HG03469 (cell line): ENCODE results near the gene XRCC1.

ENCODE experiments used
- ATAC-seq: cut with Tn5 transposase; IDR thresholded peaks from one replicate; pipeline ENCODE4 v1.9.1; 2021; ENCODE audit warnings: mild to moderate bottlenecking, moderate library complexity, moderate number of reproducible peaks; ENCODE audit not compliant: unreplicated experiment

XRCC1 gene, protein sequence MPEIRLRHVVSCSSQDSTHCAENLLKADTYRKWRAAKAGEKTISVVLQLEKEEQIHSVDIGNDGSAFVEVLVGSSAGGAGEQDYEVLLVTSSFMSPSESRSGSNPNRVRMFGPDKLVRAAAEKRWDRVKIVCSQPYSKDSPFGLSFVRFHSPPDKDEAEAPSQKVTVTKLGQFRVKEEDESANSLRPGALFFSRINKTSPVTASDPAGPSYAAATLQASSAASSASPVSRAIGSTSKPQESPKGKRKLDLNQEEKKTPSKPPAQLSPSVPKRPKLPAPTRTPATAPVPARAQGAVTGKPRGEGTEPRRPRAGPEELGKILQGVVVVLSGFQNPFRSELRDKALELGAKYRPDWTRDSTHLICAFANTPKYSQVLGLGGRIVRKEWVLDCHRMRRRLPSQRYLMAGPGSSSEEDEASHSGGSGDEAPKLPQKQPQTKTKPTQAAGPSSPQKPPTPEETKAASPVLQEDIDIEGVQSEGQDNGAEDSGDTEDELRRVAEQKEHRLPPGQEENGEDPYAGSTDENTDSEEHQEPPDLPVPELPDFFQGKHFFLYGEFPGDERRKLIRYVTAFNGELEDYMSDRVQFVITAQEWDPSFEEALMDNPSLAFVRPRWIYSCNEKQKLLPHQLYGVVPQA

GRCh38 chr19:43575156-43575950 is at the start of gene XRCC1, which contains the start of gene PINLYP:
Gene XRCC1, minus strand, starts transcription at chr19:43575527. Its CDS starts 69 bp downstream, at chr19:43575458.
Gene PINLYP, plus strand, starts transcription at chr19:43575801. Its CDS starts 1,391 bp downstream, at chr19:43577192.
- peak; percentile 89 for ATAC-seq

DNA sequence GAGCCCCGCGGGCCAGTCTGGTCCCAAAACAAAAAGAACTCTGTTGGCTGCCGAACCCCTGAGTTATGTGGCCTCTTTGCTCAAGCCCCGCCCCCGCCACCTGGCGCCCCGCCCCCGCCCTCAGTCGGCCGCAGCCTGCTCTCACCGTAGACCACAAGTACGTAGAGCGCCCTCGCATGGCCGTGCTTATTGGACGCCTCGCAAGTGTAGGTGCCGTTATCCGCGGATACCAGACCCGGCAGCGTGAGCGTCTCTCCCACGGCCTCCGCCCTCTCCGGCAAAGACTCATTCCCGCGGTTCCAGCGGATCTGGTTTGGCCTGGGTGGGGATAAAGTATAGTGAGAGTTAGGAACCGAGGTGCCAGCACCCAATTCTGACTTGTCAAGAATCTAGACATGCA is 49.6 kb upstream of the XRCC1 start:
- no peak for ATAC-seq

DNA sequence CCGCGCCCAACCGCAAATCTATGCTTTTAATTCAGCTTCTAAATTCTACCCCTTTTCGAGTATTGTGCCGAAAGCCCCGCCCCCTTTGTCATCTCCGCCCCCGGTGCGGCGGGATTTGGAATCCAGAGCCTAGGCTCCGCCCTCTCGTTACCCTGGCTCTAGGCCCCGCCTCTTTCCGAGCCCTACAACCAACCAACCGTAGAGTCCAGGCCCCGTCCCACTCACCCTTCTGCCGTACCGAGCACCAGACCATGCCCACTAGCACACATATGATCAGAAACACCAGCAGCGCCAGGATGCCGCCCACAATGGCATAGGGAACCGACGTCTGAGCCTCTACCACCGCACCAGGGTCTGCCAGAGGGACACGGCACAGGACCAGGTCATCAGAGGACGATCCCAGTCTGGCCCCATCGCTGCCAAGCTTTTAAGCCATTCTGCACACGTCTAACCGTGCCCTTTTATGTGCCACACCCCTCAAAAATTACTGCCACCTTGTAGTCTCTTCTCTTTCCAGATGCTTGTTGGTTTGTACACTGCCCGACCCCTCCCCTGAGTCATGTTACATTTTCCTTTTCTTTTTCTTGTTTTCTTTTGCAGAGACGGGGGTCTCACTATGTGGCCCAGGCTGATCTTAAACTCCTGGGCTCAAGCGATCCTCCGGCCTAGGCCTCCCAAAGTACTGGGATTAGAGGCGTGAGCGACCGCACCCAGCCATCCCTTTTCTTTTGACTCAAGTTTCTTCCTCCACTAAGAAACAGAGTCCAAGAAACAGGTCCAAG is 48.8 kb upstream of the XRCC1 start:
- no peak for ATAC-seq

DNA sequence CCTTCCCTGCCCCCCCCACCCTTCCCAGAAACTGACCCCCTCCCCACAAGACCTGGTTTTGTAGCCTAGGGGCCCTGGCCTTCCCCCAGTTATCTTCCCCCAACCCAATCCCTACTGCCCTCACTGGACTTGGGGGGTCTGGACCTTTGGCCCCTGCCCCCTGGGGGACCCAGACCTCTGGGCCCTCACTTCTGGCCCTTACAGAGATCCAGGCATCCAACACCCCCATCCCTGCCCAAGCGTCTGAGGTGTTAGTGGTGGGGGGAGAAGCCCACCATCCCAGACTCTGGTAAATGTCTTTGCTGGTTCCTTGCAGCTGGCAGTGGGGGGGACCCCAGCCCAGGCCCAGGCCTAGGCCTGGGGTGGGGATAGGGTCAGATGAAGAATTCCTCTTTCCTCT is 47.6 kb upstream of the XRCC1 start:
- ATAC-seq: no peak

GRCh38 chr19:43622070-43622469 is 46.7 kb upstream of the XRCC1 start:
- ATAC-seq: no peak

DNA sequence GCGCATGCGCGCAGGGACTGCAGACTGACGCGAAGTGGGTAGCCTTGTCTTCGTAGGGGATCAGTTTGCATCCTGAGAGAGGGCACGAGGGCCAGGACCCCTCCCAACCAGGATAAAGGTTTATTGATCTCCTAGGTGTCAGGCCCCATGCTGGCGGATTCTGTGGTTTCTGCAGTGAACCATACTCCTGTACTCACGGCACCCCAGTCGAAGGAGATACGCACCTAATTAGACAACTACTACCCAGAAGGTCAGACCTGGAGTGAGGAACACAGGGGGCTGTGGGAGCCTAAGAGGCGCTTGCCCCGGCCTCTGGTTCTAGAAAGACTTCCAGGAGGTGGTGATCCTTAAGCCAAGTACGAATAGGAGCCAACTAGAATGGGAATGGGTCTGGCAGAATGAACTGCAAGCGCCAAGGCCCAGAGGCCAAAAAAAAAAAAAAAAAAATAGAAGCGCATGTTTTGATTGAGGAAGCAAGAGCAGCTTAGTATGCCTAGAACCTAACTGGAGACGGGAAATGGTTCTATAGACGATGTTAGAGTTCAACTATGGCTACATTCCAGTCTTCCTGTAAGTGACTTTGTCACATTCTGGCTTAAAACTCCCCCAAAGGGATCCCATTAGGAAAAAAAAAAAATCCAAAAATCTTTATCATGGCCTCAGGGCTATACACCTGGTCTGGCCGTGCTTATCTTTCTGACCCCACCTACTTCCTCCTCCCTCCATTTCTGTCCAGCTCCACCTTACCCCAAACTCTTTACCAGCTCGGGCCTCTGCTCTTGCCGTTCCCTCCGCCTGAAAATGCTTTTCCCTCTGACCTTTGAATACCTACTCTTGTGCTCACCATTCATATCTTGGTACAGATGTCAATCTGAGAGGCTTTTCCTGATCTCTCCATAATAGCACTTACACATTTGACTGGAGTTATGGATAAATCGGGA is 45.0 kb upstream of the XRCC1 start:
- no peak for ATAC-seq

GRCh38 chr19:43619262-43620060 is 44.1 kb upstream of the XRCC1 start, which contains the start of gene ZNF428:
Gene ZNF428, minus strand, starts transcription at chr19:43619629. Its CDS starts 5,325 bp downstream, at chr19:43614304.
- ATAC-seq: peak; percentile 68

DNA sequence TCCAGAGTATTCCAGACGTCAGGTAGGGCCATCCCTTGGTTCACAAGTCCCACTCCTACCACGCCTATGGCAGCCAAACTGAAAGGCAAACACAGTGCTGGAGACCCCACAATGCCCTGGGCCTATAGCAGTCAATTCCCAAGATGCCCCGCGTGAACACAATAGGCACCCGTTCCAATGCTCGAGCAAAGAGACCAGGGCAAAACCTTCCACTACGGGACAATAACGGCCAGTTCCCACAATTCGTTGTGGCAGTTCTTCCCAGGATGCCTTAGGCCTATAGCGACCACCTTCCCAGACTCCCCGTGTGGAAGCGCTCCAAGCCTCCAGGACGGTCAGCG is 43.6 kb upstream of the XRCC1 start:
- no peak for ATAC-seq

GRCh38 chr19:43616954-43617353 is 41.6 kb upstream of the XRCC1 start:
- no peak for ATAC-seq

GRCh38 chr19:43616306-43616705 is 41.0 kb upstream of the XRCC1 start:
- no peak for ATAC-seq

- ATAC-seq: no peak
These were observed 37.0 kb upstream of the XRCC1 start for GRCh38 chr19:43612374-43612773.

DNA sequence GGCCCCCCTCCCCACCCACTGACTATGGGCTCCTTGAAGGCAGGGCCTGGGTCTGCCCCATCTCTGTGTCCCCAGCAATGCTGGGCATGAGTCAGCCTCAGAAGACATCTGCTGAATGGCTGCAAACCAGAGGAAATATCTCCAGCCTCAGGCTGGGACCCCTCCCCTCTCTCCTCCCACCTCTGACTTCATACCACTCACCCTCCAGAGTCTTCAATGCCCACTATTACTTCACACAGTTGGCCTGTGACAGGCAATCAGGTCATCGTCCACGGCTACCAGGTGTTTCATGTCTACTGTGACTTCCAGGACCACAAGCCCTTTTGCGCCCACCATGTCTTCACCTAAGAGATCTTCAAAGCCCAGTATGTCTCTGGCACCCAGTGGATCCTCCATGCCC is 36.5 kb upstream of the XRCC1 start, which contains the start of gene SRRM5:
Gene SRRM5 (plus strand): TSS at position 301 of the 400 bp plus-strand sequence. CDS start 34 bp downstream, at position 335.
- no peak for ATAC-seq

DNA sequence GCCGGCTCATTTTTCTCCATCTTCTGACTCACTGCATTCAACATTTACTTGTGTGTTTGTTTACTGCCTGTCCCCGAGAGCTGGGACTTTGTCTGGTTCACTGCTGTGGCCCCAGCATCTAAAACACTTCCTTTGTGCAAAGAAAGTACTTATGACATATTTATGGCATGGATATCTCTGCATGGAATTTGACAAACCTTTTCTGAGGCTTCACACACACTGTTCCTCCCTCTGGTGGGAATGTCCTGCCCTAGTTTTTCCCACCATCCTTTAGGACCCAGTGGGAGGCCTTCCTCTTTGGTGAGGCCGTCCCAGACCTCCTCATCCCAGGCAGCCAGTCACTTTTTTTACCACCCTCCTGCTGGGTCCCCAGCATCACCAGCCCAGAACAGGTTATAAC is 35.2 kb upstream of the XRCC1 start:
- no peak for ATAC-seq

DNA sequence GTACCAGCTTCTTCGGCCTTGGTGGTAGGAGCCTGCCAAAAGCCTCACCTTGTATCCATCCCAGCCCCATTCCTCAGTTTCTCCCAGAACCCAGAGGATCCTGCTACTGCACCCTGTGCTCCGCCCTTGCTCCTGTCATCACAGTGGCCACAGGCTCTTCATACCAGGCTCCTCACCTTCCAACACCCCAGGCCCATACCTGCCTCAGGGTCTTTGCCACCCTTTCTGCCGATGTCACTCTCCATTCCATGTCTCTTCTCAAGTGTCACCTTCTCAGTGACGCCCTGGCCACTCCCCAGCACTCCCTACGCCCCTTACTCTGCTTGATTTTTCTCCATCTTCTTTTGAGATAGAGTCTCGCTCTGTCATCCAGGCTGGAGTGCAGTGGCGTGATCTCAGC is 34.5 kb upstream of the XRCC1 start:
- no peak for ATAC-seq

DNA sequence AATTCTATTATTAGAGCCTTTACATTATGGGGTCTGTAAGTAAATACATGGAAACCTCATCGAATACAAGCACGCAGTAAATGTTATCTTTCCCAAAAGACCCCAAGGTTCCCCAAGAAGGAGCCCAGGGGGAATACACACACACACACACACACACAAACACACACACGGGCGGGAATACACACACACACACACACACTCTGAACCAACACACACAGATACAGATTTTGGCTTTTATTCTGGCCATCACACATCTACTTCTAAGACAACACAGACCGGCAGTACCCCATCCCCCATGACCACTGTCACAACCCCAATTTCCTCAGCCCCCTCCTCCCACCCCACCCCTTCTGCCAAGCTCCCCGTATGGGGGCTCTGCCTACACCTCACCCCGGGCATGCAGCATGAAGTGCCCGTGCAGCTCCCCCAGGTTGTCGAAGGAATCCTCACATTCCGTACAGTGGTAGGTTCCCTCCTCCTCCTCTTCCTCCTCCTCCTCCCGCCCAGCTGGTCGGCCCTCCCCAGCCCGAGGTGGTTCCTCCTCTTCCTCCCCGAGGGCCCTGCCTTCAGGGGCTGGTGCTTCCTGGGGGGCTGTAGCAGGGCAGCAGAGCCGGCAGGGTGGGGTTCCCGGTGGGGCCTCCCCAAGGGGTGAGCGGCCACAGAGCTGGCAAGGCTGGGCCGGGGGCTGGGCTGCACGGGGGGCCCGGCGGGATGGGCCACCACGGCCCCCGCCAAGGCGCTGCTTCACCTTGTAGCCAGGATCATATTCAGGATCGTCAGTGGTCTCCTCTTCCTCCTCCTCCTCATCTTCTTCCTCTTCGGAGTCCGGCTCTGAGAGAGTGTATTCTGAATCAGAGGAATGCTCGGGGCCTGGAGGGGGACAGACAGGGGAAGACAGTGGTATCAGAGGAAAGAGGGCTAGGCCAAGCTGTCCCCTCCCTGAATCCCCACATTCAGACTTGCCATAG is 32.2 kb upstream of the XRCC1 start:
- no peak for ATAC-seq

DNA sequence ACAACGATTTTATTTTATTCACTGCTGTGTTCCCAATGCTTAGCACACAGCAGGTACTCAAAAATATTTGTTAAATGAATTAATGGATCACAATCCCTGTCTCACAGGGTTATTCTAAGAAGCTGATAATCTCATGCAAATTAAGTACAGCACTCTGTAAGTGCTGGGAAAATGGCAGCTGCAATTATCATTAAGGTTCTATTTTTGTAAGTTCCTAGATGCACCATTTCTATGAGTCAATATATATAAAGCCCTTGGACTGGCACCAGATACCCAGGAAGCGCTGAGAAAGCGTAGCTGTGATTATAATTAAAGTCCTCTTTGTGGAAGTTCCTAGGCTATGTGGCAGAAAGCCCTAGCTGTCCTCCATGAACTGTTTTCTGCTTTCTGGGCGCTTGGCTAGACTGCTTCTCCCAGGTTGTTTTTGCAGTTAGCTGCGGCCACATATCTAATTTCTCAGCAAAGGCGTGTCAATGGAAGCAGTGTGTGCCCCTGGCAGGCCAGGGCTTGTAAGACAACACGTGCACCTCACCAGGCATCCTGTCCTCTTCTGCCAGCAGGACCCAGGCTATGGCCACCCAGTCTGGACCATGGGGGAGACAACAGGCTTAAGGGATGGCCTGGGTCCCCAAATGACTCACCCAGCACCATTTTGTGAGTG is 31.4 kb upstream of the XRCC1 start:
- ATAC-seq: no peak
